ENCODE data around the gene CISD3. TPM values are rescaled to one million over a fixed set of nuclear protein-coding genes. Genes with fewer than 3 reads are reported as not detected.

CISD3 gene
- total and polyA plus RNA-seq, 2 experiments from 2014 or later, result 0.94 to 8.9 TPM

- Histone ChIP-seq H3F3A (replicated peaks; ENCODE audit: low read depth) (peaks cover 3% of the 10 kb centered on the region; the same call in 1 of the 2 replicates), H3K27ac (ENCODE audit: low read depth) (peak within 1 kb of the TSS; percentile 97)
These were observed 18.2 kb downstream of the CISD3 start, which contains the start of gene PCGF2 for GRCh38 chr17:38748149-38748891. Gene PCGF2, minus strand, starts transcription at chr17:38748336. Its CDS starts 7,934 bp downstream, at chr17:38740402.

DNA sequence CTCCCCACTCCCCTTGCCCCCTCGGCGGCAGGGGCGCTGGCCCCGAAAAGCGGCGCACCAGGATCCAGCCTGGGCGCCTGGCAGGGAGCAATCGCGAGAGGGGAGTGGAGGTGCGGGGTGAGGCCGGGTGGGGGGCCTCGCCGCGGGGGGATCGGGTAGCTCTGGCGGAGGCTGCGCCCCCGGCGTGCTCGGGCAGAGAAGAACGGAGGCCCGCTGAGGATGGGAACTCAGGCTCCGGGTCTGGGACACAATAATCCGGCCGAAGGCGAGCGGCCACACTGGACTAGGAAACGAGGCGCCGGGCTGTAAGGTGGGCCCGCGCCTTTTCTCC, 18.7 kb downstream of the CISD3 start:
- Mint-ChIP-seq H3K4me3 (peak overlapping the region; percentile 97; the same call in 2 of the 3 replicates), H3K27ac (no peak overlapping the region), H3K36me3 (ENCODE audit: low read depth) (peaks cover 13% of the 10 kb centered on the region), H3K4me1 (peaks cover 35% of the 10 kb centered on the region), H3K27me3 (ENCODE audit: insufficient read depth, low read depth, poor library complexity) (peaks cover 49% of the 10 kb centered on the region), H3K9me3 (peaks cover 5% of the 10 kb centered on the region)
- Histone ChIP-seq H3K4me2 (peak overlapping the region; percentile 96), H4K20me1 (replicated peaks; ENCODE audit: insufficient read depth) (peaks cover 39% of the 10 kb centered on the region), H3K27me3 (ENCODE audit: insufficient read depth) (peaks cover 16% of the 10 kb centered on the region), H3K27ac (ENCODE audit: low read depth) (no peak overlapping the region), H3K79me2 (replicated peaks; ENCODE audit: insufficient read depth) (peaks cover 51% of the 10 kb centered on the region), H3K4me1 (ENCODE audit: insufficient read depth) (peaks cover 49% of the 10 kb centered on the region), H2AFZ (peak overlapping the region; percentile 38; the same call in 1 of the 2 replicates), H3F3A (replicated peaks; ENCODE audit: low read depth) (peaks cover 3% of the 10 kb centered on the region; the same call in 1 of the 2 replicates), H3K36me3 (ENCODE audit: insufficient read depth) (no peaks in the 10 kb centered on the region), H3K9me2 (ENCODE audit: insufficient read depth) (no peaks in the 10 kb centered on the region), H3K4me3 (peak overlapping the region; percentile 69)
- TF ChIP-seq ETS1 (IDR thresholded peaks at IDR 0.05), result no peak
- TF ChIP-seq STAT1 (IDR thresholded peaks at IDR 0.05; ENCODE audit: unreplicated experiment), result no peak
- TF ChIP-seq EZH2phosphoT487 (IDR thresholded peaks at IDR 0.05; ENCODE audit: unreplicated experiment), result no peak
- no peak for TF ChIP-seq ZNF331 (CRISPR knock-in tag; IDR thresholded peaks at IDR 0.05; ENCODE audit: low read depth)
- no peak for TF ChIP-seq JUNB (IDR thresholded peaks at IDR 0.05; ENCODE audit: unreplicated experiment)
- TF ChIP-seq, protein P1, sequence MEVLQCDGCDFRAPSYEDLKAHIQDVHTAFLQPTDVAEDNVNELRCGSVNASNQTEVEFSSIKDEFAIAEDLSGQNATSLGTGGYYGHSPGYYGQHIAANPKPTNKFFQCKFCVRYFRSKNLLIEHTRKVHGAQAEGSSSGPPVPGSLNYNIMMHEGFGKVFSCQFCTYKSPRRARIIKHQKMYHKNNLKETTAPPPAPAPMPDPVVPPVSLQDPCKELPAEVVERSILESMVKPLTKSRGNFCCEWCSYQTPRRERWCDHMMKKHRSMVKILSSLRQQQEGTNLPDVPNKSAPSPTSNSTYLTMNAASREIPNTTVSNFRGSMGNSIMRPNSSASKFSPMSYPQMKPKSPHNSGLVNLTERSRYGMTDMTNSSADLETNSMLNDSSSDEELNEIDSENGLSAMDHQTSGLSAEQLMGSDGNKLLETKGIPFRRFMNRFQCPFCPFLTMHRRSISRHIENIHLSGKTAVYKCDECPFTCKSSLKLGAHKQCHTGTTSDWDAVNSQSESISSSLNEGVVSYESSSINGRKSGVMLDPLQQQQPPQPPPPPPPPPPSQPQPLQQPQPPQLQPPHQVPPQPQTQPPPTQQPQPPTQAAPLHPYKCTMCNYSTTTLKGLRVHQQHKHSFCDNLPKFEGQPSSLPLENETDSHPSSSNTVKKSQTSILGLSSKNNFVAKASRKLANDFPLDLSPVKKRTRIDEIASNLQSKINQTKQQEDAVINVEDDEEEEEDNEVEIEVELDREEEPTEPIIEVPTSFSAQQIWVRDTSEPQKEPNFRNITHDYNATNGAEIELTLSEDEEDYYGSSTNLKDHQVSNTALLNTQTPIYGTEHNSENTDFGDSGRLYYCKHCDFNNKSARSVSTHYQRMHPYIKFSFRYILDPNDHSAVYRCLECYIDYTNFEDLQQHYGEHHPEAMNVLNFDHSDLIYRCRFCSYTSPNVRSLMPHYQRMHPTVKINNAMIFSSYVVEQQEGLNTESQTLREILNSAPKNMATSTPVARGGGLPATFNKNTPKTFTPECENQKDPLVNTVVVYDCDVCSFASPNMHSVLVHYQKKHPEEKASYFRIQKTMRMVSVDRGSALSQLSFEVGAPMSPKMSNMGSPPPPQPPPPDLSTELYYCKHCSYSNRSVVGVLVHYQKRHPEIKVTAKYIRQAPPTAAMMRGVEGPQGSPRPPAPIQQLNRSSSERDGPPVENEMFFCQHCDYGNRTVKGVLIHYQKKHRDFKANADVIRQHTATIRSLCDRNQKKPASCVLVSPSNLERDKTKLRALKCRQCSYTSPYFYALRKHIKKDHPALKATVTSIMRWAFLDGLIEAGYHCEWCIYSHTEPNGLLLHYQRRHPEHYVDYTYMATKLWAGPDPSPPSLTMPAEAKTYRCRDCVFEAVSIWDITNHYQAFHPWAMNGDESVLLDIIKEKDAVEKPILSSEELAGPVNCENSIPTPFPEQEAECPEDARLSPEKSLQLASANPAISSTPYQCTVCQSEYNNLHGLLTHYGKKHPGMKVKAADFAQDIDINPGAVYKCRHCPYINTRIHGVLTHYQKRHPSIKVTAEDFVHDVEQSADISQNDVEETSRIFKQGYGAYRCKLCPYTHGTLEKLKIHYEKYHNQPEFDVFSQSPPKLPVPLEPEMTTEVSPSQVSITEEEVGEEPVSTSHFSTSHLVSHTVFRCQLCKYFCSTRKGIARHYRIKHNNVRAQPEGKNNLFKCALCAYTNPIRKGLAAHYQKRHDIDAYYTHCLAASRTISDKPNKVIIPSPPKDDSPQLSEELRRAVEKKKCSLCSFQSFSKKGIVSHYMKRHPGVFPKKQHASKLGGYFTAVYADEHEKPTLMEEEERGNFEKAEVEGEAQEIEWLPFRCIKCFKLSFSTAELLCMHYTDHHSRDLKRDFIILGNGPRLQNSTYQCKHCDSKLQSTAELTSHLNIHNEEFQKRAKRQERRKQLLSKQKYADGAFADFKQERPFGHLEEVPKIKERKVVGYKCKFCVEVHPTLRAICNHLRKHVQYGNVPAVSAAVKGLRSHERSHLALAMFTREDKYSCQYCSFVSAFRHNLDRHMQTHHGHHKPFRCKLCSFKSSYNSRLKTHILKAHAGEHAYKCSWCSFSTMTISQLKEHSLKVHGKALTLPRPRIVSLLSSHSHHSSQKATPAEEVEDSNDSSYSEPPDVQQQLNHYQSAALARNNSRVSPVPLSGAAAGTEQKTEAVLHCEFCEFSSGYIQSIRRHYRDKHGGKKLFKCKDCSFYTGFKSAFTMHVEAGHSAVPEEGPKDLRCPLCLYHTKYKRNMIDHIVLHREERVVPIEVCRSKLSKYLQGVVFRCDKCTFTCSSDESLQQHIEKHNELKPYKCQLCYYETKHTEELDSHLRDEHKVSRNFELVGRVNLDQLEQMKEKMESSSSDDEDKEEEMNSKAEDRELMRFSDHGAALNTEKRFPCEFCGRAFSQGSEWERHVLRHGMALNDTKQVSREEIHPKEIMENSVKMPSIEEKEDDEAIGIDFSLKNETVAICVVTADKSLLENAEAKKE (CRISPR knock-in tag; IDR thresholded peaks at IDR 0.05), result no peak
- no peak for DNase-seq (ENCODE audit: low spot score)
- no peak for ATAC-seq

More at GRCh38 chr17:38748149-38748891, 18.2 kb downstream of the CISD3 start, which contains the start of gene PCGF2:
- Histone ChIP-seq H3K9me2 (ENCODE audit: insufficient read depth) (no peaks in the 10 kb centered on the region), H2AFZ (peak within 1 kb of the TSS; percentile 38; the same call in 1 of the 2 replicates), H3K36me3 (ENCODE audit: insufficient read depth) (no peaks in the 10 kb centered on the region), H4K20me1 (replicated peaks; ENCODE audit: insufficient read depth) (peaks cover 40% of the 10 kb centered on the region), H3K79me2 (replicated peaks; ENCODE audit: insufficient read depth) (peaks cover 51% of the 10 kb centered on the region), H3K4me1 (ENCODE audit: insufficient read depth) (peaks cover 49% of the 10 kb centered on the region), H3K27me3 (ENCODE audit: insufficient read depth) (peaks cover 16% of the 10 kb centered on the region), H3K4me3 (peak within 1 kb of the TSS; percentile 99), H3K4me2 (peak within 1 kb of the TSS; percentile 96)
- Mint-ChIP-seq H3K36me3 (ENCODE audit: low read depth) (peaks cover 14% of the 10 kb centered on the region), H3K4me3 (peak within 1 kb of the TSS; percentile 97), H3K27ac (peak within 1 kb of the TSS; percentile 92), H3K9me3 (peaks cover 5% of the 10 kb centered on the region), H3K27me3 (ENCODE audit: insufficient read depth, low read depth, poor library complexity) (peaks cover 53% of the 10 kb centered on the region), H3K4me1 (peaks cover 37% of the 10 kb centered on the region)
- DNase-seq (ENCODE audit: low spot score), result peak; percentile 98
- peak; percentile 6 for ATAC-seq
- TF ChIP-seq POLR2AphosphoS5 (IDR thresholded peaks at IDR 0.05; ENCODE audit: low read depth), result peak; percentile 67
- TF ChIP-seq EZH2 (IDR thresholded peaks at IDR 0.05; ENCODE audit: low read depth, unreplicated experiment), result no peak
